SK-N-SH (cell line): ENCODE data around the gene IP6K2. TPM values are rescaled to one million over a fixed set of nuclear protein-coding genes. Genes with fewer than 3 reads are reported as not detected.

ENCODE experiments used
- CTCF ChIA-PET: fragments of 300-600, 350-600 bp; formaldehyde crosslinking; extraction: SDS; loops from one replicate; lab custom pipeline; 2021; lab: Yijun Ruan, JAX
- POLR2A ChIA-PET: fragments of 350-600 bp; sonication (Branson Sonifier 250); formaldehyde crosslinking; extraction: SDS; loops from one replicate; lab custom pipeline; 2020; ENCODE audit warnings: antibody characterized with exemption, inconsistent platforms; lab: Yijun Ruan, JAX
- DNase-seq: peaks from one replicate; pipeline ENCODE4 v3.0.0; 2012
- H2AFZ ChIP-seq: fragments of 200-600 bp; sonication (generic); 2 replicates; pipeline ENCODE4 v1.8.1; 2016; ENCODE audit warnings: antibody characterized with exemption, mild to moderate bottlenecking, low read depth
- H3F3A ChIP-seq: fragments of 200-600 bp; sonication (generic); replicated peaks from 2 replicates; pipeline ENCODE3; 2016; ENCODE audit warnings: antibody characterized with exemption, mild to moderate bottlenecking; ENCODE audit not compliant: insufficient read depth
- H3K27ac ChIP-seq, 2 experiments: fragments of 200-500 bp in 1 of 2; fragments of 200-600 bp in 1 of 2; sonication (Bioruptor generic) in 1 of 2; sonication (generic), shearing (Covaris generic) in 1 of 2; 2 replicates each; pipeline versions ENCODE4 v1.5.1 to v1.6.1; 2014 to 2016; ENCODE audit warnings: low read depth in 2 of 2, inconsistent platforms in 1 of 2, low read length in 1 of 2, mild to moderate bottlenecking in 1 of 2, mixed read lengths in 1 of 2
- H3K27me3 ChIP-seq: fragments of 200-600 bp; sonication (generic), shearing (Covaris generic); 2 replicates; pipeline ENCODE4 v1.6.1; 2016; ENCODE audit warnings: mixed run types; ENCODE audit not compliant: insufficient read depth
- H3K36me3 ChIP-seq, 2 experiments: fragments of 200-500 bp in 1 of 2; fragments of 200-600 bp in 1 of 2; sonication (Bioruptor generic) in 1 of 2; sonication (generic) in 1 of 2; replicated peaks in 1 of 2; 2 replicates each; pipeline versions ENCODE3 to v1.5.1; 2014 to 2016; ENCODE audit warnings: low read length in 1 of 2, mild to moderate bottlenecking in 1 of 2; ENCODE audit not compliant: insufficient read depth in 2 of 2, control insufficient read depth in 1 of 2
- H3K4me1 ChIP-seq, 2 experiments: fragments of 200-500 bp in 1 of 2; fragments of 200-600 bp in 1 of 2; sonication (Bioruptor generic) in 1 of 2; sonication (generic), shearing (Covaris generic) in 1 of 2; 2 replicates each; pipeline versions ENCODE4 v1.5.1 to v1.6.1; 2014 to 2016; ENCODE audit warnings: low read depth in 1 of 2, low read length in 1 of 2, mixed run types in 1 of 2; ENCODE audit not compliant: insufficient read depth in 2 of 2, control insufficient read depth in 1 of 2
- H3K4me2 ChIP-seq: fragments of 200-600 bp; sonication (generic), shearing (Covaris generic); 2 replicates; pipeline ENCODE4 v1.6.1; 2017; ENCODE audit warnings: mixed run types
- H3K4me3 ChIP-seq, 2 experiments: fragments of 200-500 bp in 1 of 2; fragments of 200-600 bp in 1 of 2; sonication (Bioruptor generic) in 1 of 2; sonication (generic), shearing (Covaris generic) in 1 of 2; 2 replicates each; pipeline versions ENCODE4 v1.5.1 to v1.8.1; 2014 to 2016; ENCODE audit warnings: low read depth in 2 of 2, inconsistent platforms in 1 of 2, low read length in 1 of 2, mild to moderate bottlenecking in 1 of 2, mixed read lengths in 1 of 2, moderate library complexity in 1 of 2
- H3K79me2 ChIP-seq: fragments of 200-600 bp; sonication (generic); 2 replicates; pipeline ENCODE4 v1.8.1; 2017; ENCODE audit warnings: mild to moderate bottlenecking; ENCODE audit not compliant: insufficient read depth
- H3K9ac ChIP-seq: fragments of 200-600 bp; sonication (generic); 2 replicates; pipeline ENCODE4 v1.6.1; 2017; ENCODE audit warnings: mixed run types
- H3K9me2 ChIP-seq: fragments of 200-600 bp; sonication (generic); 2 replicates; pipeline ENCODE4 v1.6.1; 2017; ENCODE audit warnings: mixed run types
- H3K9me3 ChIP-seq: fragments of 200-600 bp; sonication (generic); 2 replicates; pipeline ENCODE4 v1.6.1; 2017; ENCODE audit warnings: mixed run types, mild to moderate bottlenecking, moderate library complexity
- H4K20me1 ChIP-seq: fragments of 200-600 bp; sonication (generic); 2 replicates; pipeline ENCODE4 v1.6.1; 2017; ENCODE audit warnings: mild to moderate bottlenecking, mixed run types; ENCODE audit not compliant: insufficient read depth
- CHD2 ChIP-seq: fragments of 150-350 bp; IDR thresholded peaks from 2 replicates; pipeline ENCODE4 v1.6.1; 2018; ENCODE audit warnings: low read length; ENCODE audit not compliant: partially characterized antibody
- EZH2phosphoT487 ChIP-seq: fragments of 200-600 bp; sonication (generic); IDR thresholded peaks from 2 replicates; pipeline ENCODE4 v1.6.1; 2017; ENCODE audit warnings: low read depth, mixed run types, mild to moderate bottlenecking, antibody characterized with exemption, moderate library complexity, borderline replicate concordance
- FOSL2 ChIP-seq: IDR thresholded peaks from 2 replicates; pipeline ENCODE4 v1.4.0; 2012; ENCODE audit warnings: low read depth, mild to moderate bottlenecking, moderate library complexity, borderline replicate concordance
- FOXM1 ChIP-seq: IDR thresholded peaks from 2 replicates; pipeline ENCODE4 v1.4.0; 2012; ENCODE audit warnings: low read depth, mild to moderate bottlenecking
- GABPA ChIP-seq: IDR thresholded peaks from 2 replicates; pipeline ENCODE4 v1.4.0; 2012; ENCODE audit warnings: low read depth, mild to moderate bottlenecking
- NFIC ChIP-seq: IDR thresholded peaks from 2 replicates; pipeline ENCODE4 v1.4.0; 2012; ENCODE audit warnings: borderline replicate concordance
- PBX3 ChIP-seq: IDR thresholded peaks from 2 replicates; pipeline ENCODE4; 2012
- SIN3A ChIP-seq: IDR thresholded peaks from 2 replicates; pipeline ENCODE4 v1.6.1; 2012; ENCODE audit warnings: low read depth, mild to moderate bottlenecking, low read length, moderate library complexity, borderline replicate concordance
- SMC3 ChIP-seq: IDR thresholded peaks from 2 replicates; pipeline ENCODE4 v1.6.1; 2012; ENCODE audit warnings: low read depth, low read length, improper control_type of control experiment
- TCF12 ChIP-seq: IDR thresholded peaks from 2 replicates; pipeline ENCODE4 v1.4.0; 2012
- USF2 ChIP-seq: fragments of 150-350 bp; IDR thresholded peaks from 2 replicates; pipeline ENCODE4 v1.6.1; 2017; ENCODE audit warnings: antibody characterized with exemption, low read length, low read depth, borderline replicate concordance
- YY1 ChIP-seq: IDR thresholded peaks from 2 replicates; pipeline ENCODE4 v1.4.0; 2012; ENCODE audit warnings: low read depth, mild to moderate bottlenecking
- WGBS: methylation state at CpG from one replicate; pipeline ENCODE4 v1.1.6; 2017; ENCODE audit warnings: low lambda C conversion rate; 5-methylcytosine and 5-hydroxymethylcytosine counted together
- polyA plus RNA-seq, 3 experiments: library from polyadenylated mRNA; depleted of rRNA; stranded (reverse); fragments of >200 nt; gene quantifications; 2 replicates each; pipeline ENCODE4 v1.2.3, GENCODE V29; 2012
- TF ChIP-seq, protein P1 (sequence below): IDR thresholded peaks from 2 replicates; pipeline ENCODE4 v1.4.0; 2012; ENCODE audit warnings: low read depth
- TF ChIP-seq, protein P2 (sequence below): fragments of 200-600 bp; sonication (generic); IDR thresholded peaks from 2 replicates; pipeline ENCODE4 v1.6.1; 2017; ENCODE audit warnings: antibody characterized with exemption, mild to moderate bottlenecking, moderate library complexity

Gene IP6K2
- polyA plus RNA-seq, 1 of the 3 experiments (the other 2 are of a cell fraction) = 178 TPM

DNA sequence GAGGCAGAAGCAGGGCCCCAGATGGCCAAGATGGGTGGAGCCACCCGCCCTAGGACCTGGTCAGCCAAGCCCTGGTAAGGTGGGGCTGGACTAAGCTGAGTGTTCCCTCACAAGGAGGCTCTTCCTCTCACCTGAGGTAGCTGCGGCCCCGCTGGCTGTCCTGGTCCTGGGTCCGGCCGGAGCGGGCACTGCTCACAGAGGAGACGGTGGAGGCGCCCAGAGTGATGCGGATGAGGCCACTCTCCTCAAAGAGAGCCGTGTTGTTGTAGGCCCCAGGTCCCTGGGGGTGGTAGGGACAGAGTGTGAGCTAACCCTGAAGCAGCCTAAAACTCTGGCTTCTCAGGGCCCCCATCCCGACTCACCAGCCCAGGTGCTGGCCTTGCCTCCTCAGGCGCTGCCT, 74.4 kb downstream of the IP6K2 start:
- H4K20me1 ChIP-seq = no peaks in the 10 kb centered on the region
- no peak overlapping the region for H3K4me3 ChIP-seq
- no peaks in the 10 kb centered on the region for H3K27me3 ChIP-seq
- no peaks in the 10 kb centered on the region for H3K79me2 ChIP-seq
- ChIA-PET CTCF (no interaction called here), POLR2A (no interaction called here)
- H3K4me1 ChIP-seq = no peaks in the 10 kb centered on the region; a peak in 1 of 4 replicates
- H3K27ac ChIP-seq = no peak overlapping the region
- H2AFZ ChIP-seq = no peak overlapping the region
- no peak for DNase-seq
- no peak overlapping the region for H3K4me2 ChIP-seq
- H3K9ac ChIP-seq = no peak overlapping the region
- H3K9me3 ChIP-seq = no peaks in the 10 kb centered on the region
- peaks cover 2 to 77% of the 10 kb centered on the region in 2 experiments for H3K36me3 ChIP-seq
- 95% methylated on average over 8 of the region's 12 CpGs for WGBS
- no peaks in the 10 kb centered on the region for H3F3A ChIP-seq
- H3K9me2 ChIP-seq = no peaks in the 10 kb centered on the region
- TF ChIP-seq EZH2phosphoT487 (no peak), SIN3A (no peak), NFIC (no peak)

GRCh38 chr3:48641396-48641795, 75.6 kb downstream of the IP6K2 start:
- Histone ChIP-seq H4K20me1 (no peaks in the 10 kb centered on the region), H3K4me1 (peaks cover 4% of the 10 kb centered on the region in 2 experiments), H3K36me3 (peaks cover 2 to 71% of the 10 kb centered on the region in 2 experiments), H2AFZ (no peak overlapping the region), H3K9me2 (no peaks in the 10 kb centered on the region), H3K9me3 (no peaks in the 10 kb centered on the region), H3K27ac (no peak overlapping the region), H3K4me3 (no peak overlapping the region), H3K9ac (no peak overlapping the region), H3K79me2 (0 out of 2 replicates have a peak, but pooled peaks cover 8% of the 10 kb centered on the region), H3F3A (no peaks in the 10 kb centered on the region), H3K27me3 (no peaks in the 10 kb centered on the region), H3K4me2 (no peak overlapping the region)
- ChIA-PET CTCF (interaction anchor here (0.6 kb wide), 1 partner anchor 23 kb away, joined by 3 read pairs; no protein-coding TSS in a partner anchor), POLR2A (no interaction called here)
- TF ChIP-seq GABPA (no peak), FOSL2 (no peak), CHD2 (no peak), FOXM1 (no peak), USF2 (no peak), YY1 (no peak), PBX3 (no peak), TCF12 (no peak), SMC3 (no peak)
- TF ChIP-seq, protein P1, sequence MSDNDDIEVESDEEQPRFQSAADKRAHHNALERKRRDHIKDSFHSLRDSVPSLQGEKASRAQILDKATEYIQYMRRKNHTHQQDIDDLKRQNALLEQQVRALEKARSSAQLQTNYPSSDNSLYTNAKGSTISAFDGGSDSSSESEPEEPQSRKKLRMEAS = no peak
- TF ChIP-seq, protein P2, sequence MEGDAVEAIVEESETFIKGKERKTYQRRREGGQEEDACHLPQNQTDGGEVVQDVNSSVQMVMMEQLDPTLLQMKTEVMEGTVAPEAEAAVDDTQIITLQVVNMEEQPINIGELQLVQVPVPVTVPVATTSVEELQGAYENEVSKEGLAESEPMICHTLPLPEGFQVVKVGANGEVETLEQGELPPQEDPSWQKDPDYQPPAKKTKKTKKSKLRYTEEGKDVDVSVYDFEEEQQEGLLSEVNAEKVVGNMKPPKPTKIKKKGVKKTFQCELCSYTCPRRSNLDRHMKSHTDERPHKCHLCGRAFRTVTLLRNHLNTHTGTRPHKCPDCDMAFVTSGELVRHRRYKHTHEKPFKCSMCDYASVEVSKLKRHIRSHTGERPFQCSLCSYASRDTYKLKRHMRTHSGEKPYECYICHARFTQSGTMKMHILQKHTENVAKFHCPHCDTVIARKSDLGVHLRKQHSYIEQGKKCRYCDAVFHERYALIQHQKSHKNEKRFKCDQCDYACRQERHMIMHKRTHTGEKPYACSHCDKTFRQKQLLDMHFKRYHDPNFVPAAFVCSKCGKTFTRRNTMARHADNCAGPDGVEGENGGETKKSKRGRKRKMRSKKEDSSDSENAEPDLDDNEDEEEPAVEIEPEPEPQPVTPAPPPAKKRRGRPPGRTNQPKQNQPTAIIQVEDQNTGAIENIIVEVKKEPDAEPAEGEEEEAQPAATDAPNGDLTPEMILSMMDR = no peak
- WGBS = 100% methylated on average over 3 of the region's 3 CpGs
- no peak for DNase-seq
